OCI-LY7 (cell line): Measurements from ENCODE around the gene SUPT3H. TPM values are rescaled to one million over a fixed set of nuclear protein-coding genes. Genes with fewer than 3 reads are reported as not detected.

Experiments used
- BruUV-seq: library from RNA; stranded (reverse); fragments of 400-500 nt; replicated peaks from 2 replicates; lab custom pipeline; 2021; lab: Mats Ljungman, UMichigan
- CTCF ChIA-PET: fragments of 300-600 bp; sonication (Branson Sonifier 250); formaldehyde crosslinking; loops from one replicate; lab custom pipeline; 2022; ENCODE audit warnings: antibody characterized with exemption; ENCODE audit not compliant: unreplicated experiment; lab: Charles Lee
- POLR2A ChIA-PET: fragments of 300-600 bp; sonication (Branson Sonifier 250); formaldehyde crosslinking; loops from one replicate; lab custom pipeline; 2022; ENCODE audit warnings: antibody characterized with exemption; lab: Charles Lee
- DNase-seq: peaks from one replicate; pipeline ENCODE4 v3.0.0-alpha.2; 2015; ENCODE audit warnings: low spot score
- H2AFZ ChIP-seq: fragments of 200-600 bp; sonication (generic), shearing (Covaris generic); 2 replicates; pipeline ENCODE4 v1.6.1; 2014; ENCODE audit warnings: mild to moderate bottlenecking, antibody characterized with exemption, low read length, moderate library complexity
- H3K27ac ChIP-seq: fragments of 200-600 bp; sonication (generic); 2 replicates; pipeline ENCODE4 v1.5.1; 2014; ENCODE audit warnings: mixed run types, low read depth, mild to moderate bottlenecking, moderate library complexity, low read length, inconsistent platforms; ENCODE audit not compliant: poor library complexity, severe bottlenecking
- H3K36me3 ChIP-seq: fragments of 200-600 bp; sonication (generic); 2 replicates; pipeline ENCODE4 v1.6.1; 2014; ENCODE audit warnings: mild to moderate bottlenecking, antibody characterized with exemption, low read length, moderate library complexity, mixed read lengths; ENCODE audit not compliant: insufficient read depth
- H3K4me1 ChIP-seq: fragments of 200-600 bp; sonication (generic); 2 replicates; pipeline ENCODE4 v1.5.1; 2014; ENCODE audit warnings: mild to moderate bottlenecking, low read length; ENCODE audit not compliant: insufficient read depth, poor library complexity, severe bottlenecking
- H3K4me2 ChIP-seq: fragments of 200-600 bp; sonication (generic); 2 replicates; pipeline ENCODE4 v1.6.1; 2014; ENCODE audit warnings: mild to moderate bottlenecking, low read length
- H3K4me3 ChIP-seq: fragments of 200-600 bp; sonication (generic); 2 replicates; pipeline ENCODE4 v1.5.1; 2014; ENCODE audit warnings: mild to moderate bottlenecking, low read depth, low read length; ENCODE audit not compliant: poor library complexity, severe bottlenecking
- H3K79me2 ChIP-seq: fragments of 200-600 bp; sonication (generic); 2 replicates; pipeline ENCODE4 v1.6.1; 2016; ENCODE audit warnings: low read depth, mild to moderate bottlenecking, low read length, moderate library complexity, mixed read lengths; ENCODE audit not compliant: insufficient read depth
- H3K9me2 ChIP-seq: fragments of 200-600 bp; sonication (generic); 2 replicates; pipeline ENCODE4 v1.6.1; 2016; ENCODE audit warnings: mild to moderate bottlenecking, low read length, mixed read lengths; ENCODE audit not compliant: insufficient read depth
- H3K9me3 ChIP-seq: fragments of 200-600 bp; sonication (generic); 2 replicates; pipeline ENCODE4 v1.6.1; 2014; ENCODE audit warnings: mild to moderate bottlenecking, mixed run types, low read length, mixed read lengths
- H4K20me1 ChIP-seq: fragments of 200-600 bp; sonication (generic); 2 replicates; pipeline ENCODE4 v1.6.1; 2014; ENCODE audit warnings: mild to moderate bottlenecking, antibody characterized with exemption, low read length, moderate library complexity, mixed read lengths; ENCODE audit not compliant: insufficient read depth
- CTCF ChIP-seq: fragments of 200-600 bp; sonication (generic); conservative IDR thresholded peaks from 2 replicates; pipeline ENCODE4 v1.5.1; 2014; ENCODE audit warnings: mild to moderate bottlenecking, antibody characterized with exemption, low read length, moderate library complexity, mixed read lengths
- EZH2phosphoT487 ChIP-seq: fragments of 200-600 bp; sonication (generic); IDR thresholded peaks from 2 replicates; pipeline ENCODE4 v1.6.1; 2018; ENCODE audit warnings: low read depth, borderline replicate concordance, mild to moderate bottlenecking, mixed run types, antibody characterized with exemption, low read length, moderate library complexity, mixed read lengths
- intact Hi-C: fragments of 100-400 bp; cut with micrococcal nuclease; formaldehyde crosslinking; loops from one replicate; pipeline ENCODE4 v1.10.0; 2022; ENCODE audit not compliant: unreplicated experiment
- total RNA-seq, 2 experiments: library from RNA; depleted of rRNA in 1 of 2; stranded (reverse); fragments of >200 nt in 1 of 2; shearing (Covaris generic) in 1 of 2; gene quantifications; 2 replicates each; pipeline ENCODE4 v1.2.3, GENCODE V29; 2014 to 2022

SUPT3H gene
- total RNA-seq, 2 experiments from 2014 or later = 1.1 to 7.1 TPM

GRCh38 chr6:44824567-44824966 is 553.2 kb downstream of the SUPT3H start:
- no peak overlapping the region for H3K27ac ChIP-seq
- BruUV-seq = no TSS peak
- ChIA-PET CTCF (no interaction called here), POLR2A (interaction anchor here (0.5 kb wide), 1 partner anchor 191 kb away, joined by 3 read pairs; no protein-coding TSS in a partner anchor)
- no peaks in the 10 kb centered on the region for H3K4me1 ChIP-seq
- H3K4me3 ChIP-seq = no peak overlapping the region
- no peaks in the 10 kb centered on the region for H4K20me1 ChIP-seq
- no peak for DNase-seq
- no peaks in the 10 kb centered on the region for H3K9me2 ChIP-seq
- intact Hi-C loops = no loop called here
- no peaks in the 10 kb centered on the region for H3K79me2 ChIP-seq
- H2AFZ ChIP-seq = no peak overlapping the region
- H3K9me3 ChIP-seq = no peaks in the 10 kb centered on the region
- TF ChIP-seq EZH2phosphoT487 = no peak
- no peak for TF ChIP-seq CTCF
- no peak overlapping the region for H3K4me2 ChIP-seq
- H3K36me3 ChIP-seq = no peaks in the 10 kb centered on the region

- no peaks in the 10 kb centered on the region for H3K4me1 ChIP-seq
- no peaks in the 10 kb centered on the region for H3K9me3 ChIP-seq
- no peak overlapping the region for H3K4me3 ChIP-seq
- H3K27ac ChIP-seq = no peak overlapping the region
- no peak for TF ChIP-seq CTCF
- TF ChIP-seq EZH2phosphoT487 = no peak
- POLR2A ChIA-PET = no interaction called here
- H2AFZ ChIP-seq = no peak overlapping the region
- H4K20me1 ChIP-seq = no peaks in the 10 kb centered on the region
- BruUV-seq = no TSS peak
- CTCF ChIA-PET = no interaction called here
- no peak overlapping the region for H3K4me2 ChIP-seq
- H3K36me3 ChIP-seq = no peaks in the 10 kb centered on the region
- no peaks in the 10 kb centered on the region for H3K79me2 ChIP-seq
- no peaks in the 10 kb centered on the region for H3K9me2 ChIP-seq
- intact Hi-C loops = no loop called here
- DNase-seq = no peak
Measured at GRCh38 chr6:44820759-44821158, 557.0 kb downstream of the SUPT3H start.

- POLR2A ChIA-PET = no interaction called here
- Histone ChIP-seq H2AFZ (no peak overlapping the region), H3K4me1 (no peaks in the 10 kb centered on the region), H3K4me2 (no peak overlapping the region), H3K4me3 (no peak overlapping the region), H3K9me3 (no peaks in the 10 kb centered on the region), H3K27ac (no peak overlapping the region), H3K36me3 (no peaks in the 10 kb centered on the region), H3K79me2 (no peaks in the 10 kb centered on the region), H3K9me2 (no peaks in the 10 kb centered on the region), H4K20me1 (no peaks in the 10 kb centered on the region)
- no peak for DNase-seq
- no TSS peak for BruUV-seq
- CTCF ChIA-PET = no interaction called here
- intact Hi-C loops = no loop called here
- no peak for TF ChIP-seq EZH2phosphoT487
- TF ChIP-seq CTCF = no peak
Measured at GRCh38 chr6:44820321-44820720, 557.4 kb downstream of the SUPT3H start.
